ENCODE measurements around the gene BTC.
"Not testable (repeated sequence)": the region's sequence is repeated elsewhere in the genome, so short reads cannot be mapped to it uniquely, and the experiment has no call there.

The BTC gene, protein sequence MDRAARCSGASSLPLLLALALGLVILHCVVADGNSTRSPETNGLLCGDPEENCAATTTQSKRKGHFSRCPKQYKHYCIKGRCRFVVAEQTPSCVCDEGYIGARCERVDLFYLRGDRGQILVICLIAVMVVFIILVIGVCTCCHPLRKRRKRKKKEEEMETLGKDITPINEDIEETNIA

DNA sequence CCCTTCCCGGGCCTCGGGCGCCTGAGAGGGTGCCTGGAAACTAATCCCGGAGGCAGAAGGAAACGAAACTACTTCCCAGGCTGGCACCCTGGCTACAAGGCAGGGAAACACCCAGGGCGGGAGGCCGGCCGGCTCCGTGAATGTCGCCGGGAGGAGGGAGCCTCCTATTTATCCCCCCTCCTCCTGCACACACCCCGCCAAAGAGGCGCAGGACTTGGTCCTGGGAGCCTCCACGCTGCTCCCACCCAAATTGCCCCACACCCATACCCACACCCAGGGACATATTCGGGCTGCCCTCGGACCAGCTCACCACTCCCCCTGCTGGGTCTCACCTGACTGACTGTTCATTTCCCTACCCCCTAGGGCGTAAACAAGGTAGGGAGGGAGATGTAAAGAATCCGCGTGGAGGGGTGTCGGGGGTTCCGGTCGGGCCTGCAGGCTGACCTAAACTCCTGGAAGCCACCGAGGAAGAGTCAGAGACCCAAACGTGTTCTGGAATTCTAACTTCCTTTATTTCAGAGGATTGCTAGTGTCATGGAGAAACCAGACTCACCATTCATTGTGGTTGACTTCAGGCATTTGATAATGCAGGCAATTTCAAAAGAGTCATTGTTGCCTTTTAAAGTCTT is at the start of gene BTC:
Gene BTC, minus strand, starts transcription at position 142 of the 629 bp plus-strand sequence. CDS start 198 bp downstream, outside the sequence.
- no peak for DNase-seq

DNA sequence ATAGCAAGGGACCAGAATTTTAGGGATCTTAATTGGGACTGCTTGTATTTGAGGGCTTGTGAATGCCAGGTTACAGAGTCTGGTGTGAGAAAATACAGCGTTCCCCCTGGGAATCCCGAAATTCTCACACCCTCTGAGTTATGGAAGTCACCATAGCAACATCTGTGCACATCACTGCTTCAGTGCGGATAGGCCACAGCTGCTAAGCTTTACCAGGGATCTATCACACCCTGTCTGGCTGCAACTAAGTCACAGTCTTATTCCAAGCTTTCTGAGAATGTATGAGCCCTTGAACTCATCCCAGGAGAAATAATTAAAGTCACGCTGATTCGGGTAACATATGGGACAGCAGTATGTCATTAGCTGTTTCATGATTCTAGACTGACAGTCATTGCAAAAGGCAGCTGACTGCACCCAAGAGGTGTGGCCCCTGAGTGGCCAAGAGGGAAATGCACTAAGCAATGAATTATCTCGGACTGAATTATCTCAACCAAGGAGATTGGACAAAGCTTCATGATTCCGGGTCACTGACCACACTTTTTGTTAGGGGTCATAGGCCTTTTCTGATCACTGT is 46.7 kb upstream of the BTC start:
- DNase-seq = no peak

DNA sequence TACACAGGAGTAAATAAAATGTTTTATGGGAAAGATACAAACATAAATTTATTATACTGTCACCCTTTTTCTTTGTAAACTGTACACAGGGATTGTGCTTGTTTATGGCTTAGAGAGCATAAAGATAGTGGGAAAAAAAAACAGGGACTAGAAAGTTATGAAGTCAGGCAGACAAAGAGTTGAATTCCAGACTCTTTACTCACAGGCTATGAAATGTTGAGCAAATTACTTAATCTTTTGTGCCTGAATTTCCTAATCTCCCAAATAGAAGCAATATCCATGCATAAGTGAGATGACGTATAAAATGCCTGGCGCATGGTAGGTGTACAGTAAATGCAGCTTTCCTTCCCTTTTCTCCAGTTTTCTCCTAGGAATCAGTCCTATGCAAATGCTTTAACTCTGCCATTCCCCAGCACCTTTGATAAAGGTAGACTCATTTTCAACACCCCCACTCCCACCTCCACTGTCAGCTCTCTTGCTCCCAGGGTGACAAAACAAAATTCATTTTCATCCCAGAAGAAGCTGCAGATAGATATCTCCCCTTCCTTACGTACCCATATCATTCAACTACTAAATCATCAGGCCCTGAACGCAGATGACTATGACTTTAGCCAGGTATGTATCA is 44.5 kb upstream of the BTC start:
- DNase-seq = no peak

DNA sequence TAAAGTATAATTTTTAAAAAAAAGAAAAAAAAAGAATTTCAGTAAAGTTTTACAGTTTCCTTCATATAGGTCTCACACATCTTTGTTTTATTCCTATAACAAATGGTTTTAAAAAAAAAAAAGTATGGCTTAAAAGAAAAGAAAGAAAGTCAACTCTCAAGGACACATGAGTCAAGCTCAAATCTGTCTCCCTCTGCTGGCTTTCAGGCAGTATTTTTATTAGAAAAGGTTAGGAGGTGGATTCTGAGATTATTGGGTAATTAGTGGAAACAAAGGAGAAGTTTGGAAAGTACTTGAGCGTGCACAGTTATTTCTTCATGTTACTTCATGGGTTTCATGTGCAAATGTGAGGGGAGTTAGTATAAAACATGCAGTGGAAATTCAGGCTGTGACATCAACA is 36.6 kb upstream of the BTC start:
- no peak for DNase-seq

DNA sequence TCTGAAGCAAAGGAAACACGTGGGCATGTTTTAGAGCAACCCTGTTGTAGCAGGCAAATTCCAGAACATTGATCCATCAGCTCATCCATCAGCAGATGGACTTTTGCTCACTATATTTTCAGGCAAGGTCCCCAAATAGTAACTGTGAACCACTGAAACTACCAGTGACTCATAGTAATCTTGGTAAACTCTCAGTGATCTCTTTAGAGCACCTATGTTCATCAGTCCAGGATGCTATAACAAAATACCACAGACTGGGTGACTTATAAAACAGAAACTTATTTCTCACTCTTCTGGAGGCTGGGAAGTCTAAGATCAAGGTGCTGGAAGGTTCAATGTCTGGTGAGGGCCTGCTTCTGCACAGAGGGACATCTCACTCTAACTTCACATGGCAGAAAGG is 28.9 kb upstream of the BTC start:
- no peak for DNase-seq

DNA sequence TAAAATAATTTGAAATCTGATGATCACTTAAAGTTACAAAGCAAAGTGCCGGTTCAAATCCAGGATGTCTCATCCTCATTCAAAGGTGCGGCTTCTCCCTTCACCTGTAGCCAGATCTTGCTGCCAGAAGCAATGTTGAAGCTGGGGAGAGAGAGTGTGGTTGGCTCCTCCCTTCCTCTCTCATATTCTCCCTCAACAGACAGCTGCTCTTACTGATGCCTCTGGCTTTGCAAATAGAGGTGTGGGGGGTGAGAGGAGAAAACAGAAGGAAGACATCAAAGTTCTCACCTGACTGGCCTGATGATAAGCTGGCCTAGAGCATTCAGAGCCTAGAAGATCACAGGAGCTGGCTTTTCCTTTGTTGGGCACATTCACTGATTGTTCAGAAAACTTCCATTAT is 28.3 kb upstream of the BTC start:
- no peak for DNase-seq

DNA sequence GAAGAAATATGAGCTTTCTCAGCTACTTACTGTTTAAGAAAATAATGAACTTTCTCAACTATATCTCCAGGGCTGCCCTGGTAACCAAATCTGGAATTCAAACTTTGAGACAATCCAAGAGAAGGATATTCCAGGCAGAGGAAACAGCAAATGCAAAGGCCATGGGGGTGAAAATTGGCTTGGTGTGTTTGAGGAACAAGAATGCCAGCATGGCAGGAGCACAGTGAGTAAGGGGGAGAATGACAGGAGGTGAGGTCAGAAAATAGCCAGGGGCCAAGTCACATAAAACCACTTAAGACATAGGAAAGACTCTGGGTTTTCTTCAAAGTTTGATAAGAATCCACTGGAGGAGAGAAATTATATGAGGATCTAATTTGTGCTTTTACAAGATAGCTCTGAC is 27.2 kb upstream of the BTC start:
- no peak for DNase-seq

DNA sequence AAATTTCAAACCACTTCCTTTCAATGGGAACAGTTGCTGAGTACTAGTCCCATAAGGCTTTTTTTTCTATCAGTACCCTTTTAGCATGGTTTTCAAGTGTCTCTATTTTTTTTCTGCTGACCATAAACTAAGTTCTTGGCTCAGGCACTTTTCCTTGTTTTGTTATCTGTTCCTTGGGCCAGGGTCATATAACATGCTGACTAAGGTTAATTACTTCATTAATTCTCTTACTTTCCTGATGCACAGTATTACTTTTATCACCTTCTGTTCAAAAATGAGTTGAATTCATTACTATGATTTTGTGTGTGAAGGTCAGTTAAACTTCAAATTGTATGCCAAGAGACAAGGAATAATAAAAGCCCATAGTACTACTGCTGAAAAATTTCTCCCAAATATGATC is 19.7 kb upstream of the BTC start:
- DNase-seq = no peak

DNA sequence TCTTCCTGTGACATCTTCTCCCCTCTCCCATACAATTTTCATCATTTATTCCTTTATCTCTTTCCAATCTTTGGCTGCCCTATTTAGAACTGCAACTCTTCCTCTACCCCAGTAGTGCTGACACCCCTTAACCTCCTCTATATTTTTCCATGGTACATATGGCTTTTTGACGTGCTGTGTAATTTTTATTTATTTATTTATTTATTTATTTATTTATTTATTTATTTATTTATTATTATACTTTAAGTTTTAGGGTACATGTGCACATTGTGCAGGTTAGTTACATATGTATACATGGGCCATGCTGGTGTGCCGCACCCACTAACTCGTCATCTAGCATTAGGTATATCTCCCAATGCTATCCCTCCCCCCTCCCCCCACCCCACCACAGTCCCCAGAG is 17.7 kb upstream of the BTC start:
- not testable (repeated sequence) for DNase-seq

DNA sequence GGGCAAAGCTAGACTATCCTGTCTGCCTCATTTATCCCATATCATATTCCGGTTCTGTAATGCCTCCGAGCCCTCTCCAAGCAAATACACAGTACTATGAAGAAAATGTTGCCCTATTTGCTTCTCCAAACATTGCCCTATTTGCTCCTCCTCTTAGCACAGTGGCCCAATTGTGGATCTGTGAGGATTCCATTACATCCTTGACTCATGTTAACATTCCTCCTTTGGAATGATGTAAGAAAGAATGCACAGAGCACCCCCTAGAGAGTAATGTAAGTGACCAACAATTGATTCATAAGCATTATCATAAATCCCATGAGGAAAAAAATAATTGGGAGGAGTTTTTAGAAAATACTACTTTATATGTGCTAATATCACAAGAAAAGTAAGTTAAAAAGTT is 11.3 kb upstream of the BTC start:
- no peak for DNase-seq

DNA sequence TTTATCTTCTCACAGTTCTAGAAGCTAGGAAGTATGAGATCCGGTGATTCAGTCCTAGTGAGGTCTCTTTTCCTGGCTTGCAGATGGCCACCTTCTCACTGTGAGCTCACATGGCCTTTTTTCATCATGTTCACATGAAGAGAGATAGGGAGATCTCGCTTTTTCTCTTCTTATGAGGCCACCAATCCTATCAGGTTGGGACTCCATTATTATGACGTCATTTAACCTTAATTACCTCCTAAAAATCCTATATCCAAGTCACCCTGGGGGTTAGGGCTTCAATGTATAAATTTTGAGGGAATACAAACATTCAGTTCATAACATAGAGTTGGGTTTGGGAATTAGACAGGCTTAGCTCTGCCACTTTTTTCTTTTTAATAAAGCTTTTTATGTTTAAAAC is 6.0 kb upstream of the BTC start:
- no peak for DNase-seq

DNA sequence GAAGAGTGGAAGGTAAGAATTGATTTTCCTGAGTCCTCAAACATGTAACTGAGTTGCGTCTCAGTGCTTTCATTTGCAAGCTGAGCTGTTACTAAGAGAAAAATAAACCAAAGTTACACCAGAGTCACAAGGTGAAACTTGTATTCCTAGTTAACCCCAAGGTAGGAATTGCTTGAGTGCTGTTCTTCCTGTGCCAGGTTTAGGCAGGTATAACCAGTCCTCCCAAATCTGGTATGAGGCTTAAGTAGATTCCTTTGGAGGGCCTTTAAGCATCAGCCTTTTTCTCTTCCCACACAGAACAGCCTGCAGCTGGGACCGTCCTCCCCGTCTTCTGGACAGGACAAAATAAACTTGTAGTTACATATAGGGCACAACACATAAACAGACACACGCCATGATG is 2.3 kb upstream of the BTC start:
- no peak for DNase-seq

DNA sequence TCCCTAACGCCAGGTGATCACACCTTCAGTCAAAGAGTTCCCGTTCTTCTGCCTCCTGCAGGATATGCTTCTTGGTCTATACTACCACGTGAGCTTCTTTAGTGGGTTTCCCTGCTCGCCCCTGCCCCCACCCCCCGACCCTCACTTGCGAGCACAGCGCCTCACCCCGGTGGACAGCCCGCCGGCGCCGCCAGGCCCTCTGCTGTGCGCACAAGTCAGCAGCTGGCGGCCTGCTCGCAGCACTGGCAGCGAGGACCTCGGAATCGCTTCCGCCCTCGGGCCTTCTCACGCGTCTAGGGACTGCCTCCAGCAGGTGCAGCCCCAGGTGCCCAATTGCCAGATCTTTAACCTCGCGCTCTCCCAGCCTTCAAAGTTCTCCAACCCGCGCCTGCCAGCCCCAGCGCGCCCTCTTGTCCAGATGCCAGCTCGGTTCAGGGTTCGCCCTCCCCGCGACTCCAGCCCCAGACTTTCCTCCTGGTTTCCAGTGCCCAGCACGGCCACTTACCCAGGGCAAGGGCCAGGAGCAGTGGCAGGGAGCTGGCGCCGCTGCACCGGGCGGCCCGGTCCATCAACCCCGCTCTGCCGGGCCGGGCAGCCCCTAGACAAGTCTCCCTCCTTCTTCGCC is 454 bp downstream of the BTC start:
- no peak for DNase-seq

DNA sequence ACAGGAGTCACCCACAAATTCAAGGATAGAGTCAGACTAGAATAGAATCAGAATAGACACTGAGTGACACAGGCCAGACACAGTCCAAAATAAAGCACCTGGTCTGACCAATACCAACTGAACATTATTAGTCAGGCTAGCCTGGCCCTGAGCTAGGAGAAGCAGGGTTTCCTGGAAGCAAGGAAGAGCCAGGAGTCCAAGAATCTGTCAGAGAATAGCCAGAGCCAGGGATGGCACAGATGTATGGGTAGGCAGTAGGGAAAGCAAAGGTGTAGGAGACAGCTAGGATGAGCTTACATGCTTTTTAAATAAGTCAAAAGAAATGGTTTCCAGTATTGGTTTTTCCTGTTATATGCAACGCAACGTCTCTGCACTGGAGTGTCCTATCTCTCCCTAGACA is 3.7 kb downstream of the BTC start:
- no peak for DNase-seq

DNA sequence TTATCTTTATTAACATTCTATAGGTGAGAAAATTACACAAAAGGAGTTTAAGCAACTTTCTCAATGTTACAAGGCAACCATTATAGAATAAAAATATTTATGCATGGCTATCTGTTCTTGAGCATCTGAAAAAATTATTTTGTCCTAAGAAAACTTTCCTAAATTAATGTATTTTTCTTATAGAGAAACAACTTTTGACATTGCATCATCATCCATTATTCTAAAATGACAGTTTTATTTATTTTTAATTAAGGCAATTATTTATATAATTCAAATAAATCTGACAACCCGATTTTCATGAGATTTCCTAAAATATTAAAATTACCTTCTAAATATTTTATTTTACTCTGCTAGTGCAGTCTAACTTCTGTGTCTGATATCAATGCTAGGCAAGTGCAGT is 4.8 kb downstream of the BTC start:
- DNase-seq = no peak

DNA sequence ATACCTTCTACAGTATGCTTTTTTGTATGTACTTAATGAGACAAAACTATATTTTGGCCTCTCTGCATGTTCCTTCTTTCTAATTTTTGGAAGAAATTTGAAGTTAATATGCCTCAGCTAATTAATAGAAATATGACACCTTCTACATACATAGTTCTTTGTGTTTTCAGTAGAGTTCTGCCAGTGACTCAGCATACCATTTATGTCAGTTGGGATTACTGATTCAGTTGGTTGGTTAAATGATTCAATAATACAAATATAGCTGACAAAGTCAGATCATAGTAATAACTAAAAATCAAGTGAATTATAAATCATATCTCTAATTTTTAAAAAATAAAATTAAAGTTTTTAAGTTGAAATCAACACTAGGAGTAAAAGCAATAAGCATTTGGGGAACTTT is 16.8 kb downstream of the BTC start:
- no peak for DNase-seq

DNA sequence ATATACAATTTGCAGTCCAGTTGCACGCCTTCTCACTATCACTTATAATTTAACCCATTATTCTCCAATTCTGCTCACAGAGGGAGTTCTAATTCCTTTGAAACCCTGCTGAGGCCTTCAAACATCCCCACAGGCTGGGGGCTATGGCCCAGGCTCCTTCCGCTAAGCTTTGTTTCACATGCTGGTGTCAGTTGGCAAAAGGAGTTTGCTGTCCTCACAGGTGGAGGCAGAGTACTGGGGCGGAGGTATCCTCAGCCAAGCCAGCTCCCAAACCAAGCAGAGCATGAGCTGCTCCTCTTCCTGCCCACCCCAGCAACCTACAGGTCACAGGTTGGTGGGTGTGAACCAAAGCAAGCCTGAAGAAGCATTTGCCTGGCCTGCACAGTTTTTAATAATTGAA is 21.5 kb downstream of the BTC start:
- DNase-seq = no peak

DNA sequence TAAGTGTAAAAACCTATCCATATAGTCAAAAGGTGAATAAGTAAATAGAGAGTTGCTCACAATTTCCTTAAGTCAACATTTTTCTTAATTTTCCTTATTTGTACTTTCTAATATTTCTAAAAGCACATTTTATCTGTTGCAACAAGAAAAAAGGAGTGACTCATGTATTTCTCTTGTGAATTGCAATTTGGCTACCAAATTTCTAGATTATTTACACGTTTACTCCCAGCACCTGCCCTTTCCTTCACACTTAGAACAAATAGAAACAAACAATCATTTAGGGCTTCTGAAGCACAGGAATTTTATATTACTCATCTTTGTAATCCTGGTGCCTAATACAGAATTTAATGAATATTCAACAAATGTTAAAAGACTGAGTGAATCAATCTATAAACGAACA is 22.2 kb downstream of the BTC start:
- no peak for DNase-seq

DNA sequence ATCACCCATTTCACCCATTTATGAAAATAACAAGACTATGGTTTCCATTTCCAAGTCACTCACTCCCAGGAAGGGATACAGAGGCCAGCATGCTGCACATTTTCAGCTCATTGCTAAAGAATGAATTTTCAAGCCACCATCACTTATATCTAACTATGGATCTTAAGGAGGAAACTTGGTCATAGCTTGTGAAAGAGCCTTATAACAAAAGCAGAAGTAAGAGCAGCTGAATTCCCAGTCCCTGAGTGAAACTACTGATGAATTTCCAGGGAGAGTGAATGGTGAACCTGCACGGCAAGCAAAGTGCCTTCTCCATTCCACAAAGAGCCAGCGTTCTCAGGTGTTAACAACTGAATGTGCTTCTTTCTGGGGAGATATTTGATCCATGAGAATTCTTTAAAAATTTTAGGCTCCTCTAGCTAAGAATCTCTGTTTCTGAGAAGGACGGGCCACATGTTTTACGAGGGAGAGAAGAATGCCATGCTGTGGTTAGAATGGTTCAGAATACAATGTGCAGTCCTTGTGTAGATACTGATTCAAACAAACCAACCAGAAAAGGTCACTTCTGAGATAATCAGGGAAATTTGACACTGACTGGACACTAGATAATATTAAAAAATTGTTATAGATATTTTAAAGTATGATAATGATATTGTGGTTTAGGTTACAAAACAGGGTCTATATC is 24.0 kb downstream of the BTC start:
- no peak for DNase-seq

DNA sequence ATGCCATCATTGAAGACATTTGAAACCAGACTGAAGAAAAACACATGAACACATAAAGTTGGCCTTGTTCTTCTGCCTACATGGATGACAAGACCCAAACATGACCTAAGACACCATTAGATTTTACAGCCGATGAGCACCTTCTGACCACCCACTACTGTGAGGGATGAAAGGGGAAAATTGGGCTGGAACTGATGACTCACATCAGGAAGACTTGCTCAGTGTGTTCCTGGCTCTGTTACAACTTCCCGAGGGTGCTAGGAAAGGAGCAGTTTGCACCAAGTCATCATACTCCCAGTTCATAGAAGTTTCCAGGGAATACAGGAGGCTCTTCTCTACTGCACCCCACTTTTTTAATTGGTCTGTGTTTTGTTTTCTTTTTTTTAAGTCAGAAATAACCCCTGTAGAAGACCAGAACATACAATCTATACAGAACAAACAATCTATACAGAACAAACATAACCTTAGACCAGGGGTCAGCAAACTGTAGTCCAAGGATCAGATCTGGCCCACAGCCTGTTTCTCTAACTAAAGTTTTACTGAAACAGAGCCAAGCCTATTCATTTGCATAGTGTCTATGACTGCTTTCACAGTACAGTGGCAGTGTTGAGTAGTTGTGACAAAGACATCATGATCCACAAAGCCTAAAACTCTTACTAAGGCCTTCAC is 25.3 kb downstream of the BTC start:
- no peak for DNase-seq

DNA sequence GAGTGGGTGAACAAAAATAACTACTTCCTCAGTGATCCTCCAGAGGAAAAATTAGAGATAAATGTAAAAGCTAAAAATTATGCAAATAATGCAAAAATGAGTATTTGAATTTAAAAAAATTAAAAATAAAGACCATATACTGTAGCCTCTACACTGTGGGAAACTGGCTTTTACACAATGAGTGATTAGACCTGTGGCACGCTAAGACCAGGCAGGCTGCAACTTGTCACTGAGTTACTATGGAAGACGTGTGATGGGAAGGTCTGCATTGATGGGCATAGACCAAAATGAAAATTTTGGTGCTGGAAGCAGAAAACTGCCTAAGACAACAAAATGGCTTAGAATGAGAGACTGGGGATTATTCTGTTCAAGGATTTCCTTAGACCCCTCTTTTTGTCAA is 30.2 kb downstream of the BTC start:
- DNase-seq = no peak

DNA sequence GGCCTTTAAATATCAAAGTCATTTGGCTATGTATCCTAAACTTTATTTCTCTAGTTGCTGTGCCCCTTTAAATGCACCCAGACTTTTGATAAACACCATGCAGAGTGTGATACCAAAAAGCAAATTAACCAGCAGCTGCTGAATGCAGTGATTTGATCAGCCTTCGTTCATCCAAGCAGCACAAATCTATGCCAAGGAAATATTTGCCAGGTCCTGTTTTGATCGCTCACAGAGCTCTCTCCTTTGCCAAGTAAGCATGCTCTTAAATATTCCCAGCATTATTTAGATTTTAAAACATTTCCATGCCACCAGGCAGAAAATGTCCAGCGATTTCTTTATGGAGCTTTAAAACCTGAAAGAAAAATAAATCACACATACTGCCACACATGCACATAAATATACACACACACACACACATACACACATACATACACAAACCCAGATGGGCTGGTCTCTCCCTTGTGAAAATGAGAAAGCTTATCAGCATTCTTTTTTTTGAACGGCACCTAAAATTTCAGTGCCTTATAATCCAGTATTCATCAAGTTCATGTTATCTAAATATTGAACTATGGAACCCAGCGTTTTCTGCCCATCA is 35.7 kb downstream of the BTC start:
- no peak for DNase-seq
